Measurements from ENCODE around the gene MAPKAP1. TPM values are rescaled to one million over a fixed set of nuclear protein-coding genes. Genes with fewer than 3 reads are reported as not detected.

The MAPKAP1 gene
- polyA plus RNA-seq, 1 donor (not counting 4 experiments of a cell fraction or from before 2014, with no cell fraction given): 129 TPM

- Histone ChIP-seq H3K4me1 (ENCODE audit: control insufficient read depth, extremely low read depth, insufficient read depth, low read length) (peaks cover 45% of the 10 kb centered on the region), H3K9me1 (ENCODE audit: control insufficient read depth, extremely low read depth, insufficient read depth, low read length) (peaks cover 7% of the 10 kb centered on the region), H3K27ac (ENCODE audit: control insufficient read depth, insufficient read depth, low read length) (no peak overlapping the region), H3K36me3 (ENCODE audit: control insufficient read depth in 2 of 2, extremely low read depth in 1 of 2, insufficient read depth in 2 of 2, low read length in 2 of 2) (no peaks in the 10 kb centered on the region), H3K9me3 (ENCODE audit: control insufficient read depth, low read depth, low read length) (no peaks in the 10 kb centered on the region), H3K27me3 (ENCODE audit: control insufficient read depth, extremely low read depth, insufficient read depth, low read length) (no peaks in the 10 kb centered on the region), H2AFZ (ENCODE audit: control insufficient read depth, low read length) (no peak overlapping the region), H3K4me3 (ENCODE audit: control insufficient read depth in 2 of 3, extremely low read depth in 1 of 3, insufficient read depth in 2 of 3, low read depth in 1 of 3, low read length in 3 of 3) (no peak overlapping the region), H3K79me2 (ENCODE audit: control insufficient read depth, insufficient read depth, low read length) (peaks cover 65% of the 10 kb centered on the region), H3K9ac (ENCODE audit: control insufficient read depth, extremely low read depth, insufficient read depth, low read length) (no peak overlapping the region), H4K20me1 (ENCODE audit: control insufficient read depth, extremely low read depth, insufficient read depth, low read length) (peaks cover 7% of the 10 kb centered on the region), H3K4me2 (ENCODE audit: control insufficient read depth, extremely low read depth, insufficient read depth, low read depth, low read length) (no peak overlapping the region)
- FAIRE-seq (no peak), DNase-seq (ENCODE audit: low read depth, low spot score) (no peak)
- no peak for TF ChIP-seq EZH2 (IDR thresholded peaks at IDR 0.05; ENCODE audit: low read length)
- no peak for TF ChIP-seq CTCF (optimal IDR thresholded peaks at IDR 0.05 in 1 of 3, IDR thresholded peaks at IDR 0.05 in 1 of 3, conservative IDR thresholded peaks at IDR 0.05 in 1 of 3; ENCODE audit: extremely low read depth in 1 of 3, insufficient read depth in 2 of 3, low read length in 3 of 3)
- dilution Hi-C loops (cut with MboI; ENCODE audit: extremely low pct_ligation_motif_present, low sequenced_read_pairs): no loop called here
Measured at GRCh38 chr9:125629446-125629845, 77.6 kb downstream of the MAPKAP1 start.

GRCh38 chr9:125626187-125626586 lies 80.8 kb downstream of the MAPKAP1 start:
- Histone ChIP-seq H3K27ac (ENCODE audit: control insufficient read depth, insufficient read depth, low read length) (no peak overlapping the region), H3K9me3 (ENCODE audit: control insufficient read depth, low read depth, low read length) (no peaks in the 10 kb centered on the region), H3K9ac (ENCODE audit: control insufficient read depth, extremely low read depth, insufficient read depth, low read length) (no peak overlapping the region), H2AFZ (ENCODE audit: control insufficient read depth, low read length) (no peak overlapping the region), H4K20me1 (ENCODE audit: control insufficient read depth, extremely low read depth, insufficient read depth, low read length) (no peaks in the 10 kb centered on the region), H3K27me3 (ENCODE audit: control insufficient read depth, extremely low read depth, insufficient read depth, low read length) (no peaks in the 10 kb centered on the region), H3K4me2 (ENCODE audit: control insufficient read depth, extremely low read depth, insufficient read depth, low read depth, low read length) (no peak overlapping the region), H3K36me3 (ENCODE audit: control insufficient read depth in 2 of 2, extremely low read depth in 1 of 2, insufficient read depth in 2 of 2, low read length in 2 of 2) (no peaks in the 10 kb centered on the region), H3K4me1 (ENCODE audit: control insufficient read depth, extremely low read depth, insufficient read depth, low read length) (peaks cover 12% of the 10 kb centered on the region), H3K4me3 (ENCODE audit: control insufficient read depth in 2 of 3, extremely low read depth in 1 of 3, insufficient read depth in 2 of 3, low read depth in 1 of 3, low read length in 3 of 3) (no peak overlapping the region), H3K9me1 (ENCODE audit: control insufficient read depth, extremely low read depth, insufficient read depth, low read length) (no peaks in the 10 kb centered on the region), H3K79me2 (ENCODE audit: control insufficient read depth, insufficient read depth, low read length) (peaks cover 62% of the 10 kb centered on the region)
- DNase-seq (ENCODE audit: low read depth, low spot score) (no peak), FAIRE-seq (no peak)
- TF ChIP-seq EZH2 (IDR thresholded peaks at IDR 0.05; ENCODE audit: low read length): no peak
- no peak for TF ChIP-seq CTCF (optimal IDR thresholded peaks at IDR 0.05 in 1 of 3, IDR thresholded peaks at IDR 0.05 in 1 of 3, conservative IDR thresholded peaks at IDR 0.05 in 1 of 3; ENCODE audit: extremely low read depth in 1 of 3, insufficient read depth in 2 of 3, low read length in 3 of 3)
- dilution Hi-C loops (cut with MboI; ENCODE audit: extremely low pct_ligation_motif_present, low sequenced_read_pairs): no loop called here

Data from keratinocyte (primary cell).